Right lung (tissue), 5 donors: ENCODE measurements around the gene DTX3. TPM values are rescaled to one million over a fixed set of nuclear protein-coding genes. Genes with fewer than 3 reads are reported as not detected.

ENCODE experiments used
- polyA plus RNA-seq, 5 donors: library from polyadenylated mRNA; unstranded; fragments of 120-200 nt; gene quantifications; one replicate each; pipeline versions ENCODE4 v1.2.1 to v1.2.3, GENCODE V29; 2013; ENCODE audit warnings: inconsistent platforms in 1 of 5, low replicate concordance in 1 of 5; ENCODE audit not compliant: insufficient read length in 5 of 5, insufficient read depth in 1 of 5

Gene DTX3
- polyA plus RNA-seq, 5 donors = 52.7 to 65.6 (median 61.0) TPM

Other genes with a start within 250 kb of the DTX3 start
- gene R3HDM2, start 173.8 kb upstream of the DTX3 start, polyA plus RNA-seq = 10 to 100 TPM; 60.9 to 89.4 (median 80.8) TPM
- under 1 TPM; 0.09 to 0.29 (median 0.21) TPM for gene INHBC, start 170.0 kb upstream of the DTX3 start, polyA plus RNA-seq
- 1 to 10 TPM in 2 of 5 donors, under 1 TPM in 3; 0.54 to 1.2 (median 0.90) TPM for gene INHBE, start 149.5 kb upstream of the DTX3 start, polyA plus RNA-seq
- gene GLI1, start 145.0 kb upstream of the DTX3 start, polyA plus RNA-seq = 10 to 100 TPM; 27.6 to 41.1 (median 34.5) TPM
- gene ARHGAP9, start 125.0 kb upstream of the DTX3 start, polyA plus RNA-seq = 1 to 10 TPM; 4.4 to 5.4 (median 5.2) TPM
- 100 to 1,000 TPM in 3 of 5 donors, 10 to 100 TPM in 2; 90.0 to 133 (median 109) TPM for gene MARS1, start 116.8 kb upstream of the DTX3 start, polyA plus RNA-seq
- gene DDIT3, start 84.3 kb upstream of the DTX3 start, polyA plus RNA-seq = 10 to 100 TPM; 18.1 to 26.4 (median 19.2) TPM
- gene MBD6, start 82.0 kb upstream of the DTX3 start, polyA plus RNA-seq = 10 to 100 TPM; 55.7 to 78.7 (median 72.7) TPM
- gene DCTN2, start 57.6 kb upstream of the DTX3 start, polyA plus RNA-seq = 100 to 1,000 TPM; 149 to 169 (median 154) TPM
- 1 to 10 TPM; 4.6 to 6.1 (median 5.1) TPM for gene KIF5A, start 54.8 kb upstream of the DTX3 start, polyA plus RNA-seq
- 10 to 100 TPM; 18.1 to 22.8 (median 20.1) TPM for gene PIP4K2C, start 13.6 kb upstream of the DTX3 start, polyA plus RNA-seq
- gene ARHGEF25, start 6.6 kb downstream of the DTX3 start, polyA plus RNA-seq = 10 to 100 TPM; 38.6 to 50.4 (median 46.4) TPM
- 1 to 10 TPM in 4 of 5 donors, under 1 TPM in 1; 0.82 to 1.7 (median 1.6) TPM for gene B4GALNT1, start 28.4 kb downstream of the DTX3 start, polyA plus RNA-seq
- 100 to 1,000 TPM; 194 to 241 (median 220) TPM for gene OS9, start 89.3 kb downstream of the DTX3 start, polyA plus RNA-seq
- gene AGAP2, start 133.9 kb downstream of the DTX3 start, polyA plus RNA-seq = 1 to 10 TPM in 1 of 5 donors, under 1 TPM in 4; 0.27 to 1.1 (median 0.61) TPM
- 10 to 100 TPM; 68.8 to 94.6 (median 79.4) TPM for gene TSPAN31, start 140.2 kb downstream of the DTX3 start, polyA plus RNA-seq
- 100 to 1,000 TPM; 221 to 296 (median 246) TPM for gene CDK4, start 147.5 kb downstream of the DTX3 start, polyA plus RNA-seq
- gene MARCHF9, start 150.3 kb downstream of the DTX3 start, polyA plus RNA-seq = 10 to 100 TPM; 15.6 to 22.5 (median 19.9) TPM
- gene CYP27B1, start 162.3 kb downstream of the DTX3 start, polyA plus RNA-seq = 1 to 10 TPM in 4 of 5 donors, under 1 TPM in 1; 0.99 to 2.5 (median 1.5) TPM
- 10 to 100 TPM; 26.2 to 41.1 (median 31.3) TPM for gene METTL1, start 167.3 kb downstream of the DTX3 start, polyA plus RNA-seq
- gene EEF1AKMT3, start 167.8 kb downstream of the DTX3 start, polyA plus RNA-seq = 10 to 100 TPM; 15.6 to 18.6 (median 17.2) TPM
- gene TSFM, start 178.0 kb downstream of the DTX3 start, polyA plus RNA-seq = 10 to 100 TPM; 24.1 to 37.1 (median 35.6) TPM
- gene AVIL, start 213.9 kb downstream of the DTX3 start, polyA plus RNA-seq = 10 to 100 TPM; 10.8 to 18.6 (median 15.7) TPM
- gene CTDSP2, start 241.9 kb downstream of the DTX3 start, polyA plus RNA-seq = 100 to 1,000 TPM; 256 to 312 (median 291) TPM